Hindlimb muscle (tissue), 1 donor: ENCODE data around the gene LMO4. TPM values are rescaled to one million over a fixed set of nuclear protein-coding genes. Genes with fewer than 3 reads are reported as not detected.

Experiments used
- DNase-seq: peaks from one replicate; pipeline ENCODE4 v3.0.0-alpha.2; 2013
- polyA plus RNA-seq: library from polyadenylated mRNA; unstranded; fragments of 120-200 nt; gene quantifications from one replicate; pipeline ENCODE4 v1.2.1, GENCODE V29; 2013; ENCODE audit not compliant: insufficient read length

The LMO4 gene
- polyA plus RNA-seq, 1 donor, result 48.1 TPM

DNA sequence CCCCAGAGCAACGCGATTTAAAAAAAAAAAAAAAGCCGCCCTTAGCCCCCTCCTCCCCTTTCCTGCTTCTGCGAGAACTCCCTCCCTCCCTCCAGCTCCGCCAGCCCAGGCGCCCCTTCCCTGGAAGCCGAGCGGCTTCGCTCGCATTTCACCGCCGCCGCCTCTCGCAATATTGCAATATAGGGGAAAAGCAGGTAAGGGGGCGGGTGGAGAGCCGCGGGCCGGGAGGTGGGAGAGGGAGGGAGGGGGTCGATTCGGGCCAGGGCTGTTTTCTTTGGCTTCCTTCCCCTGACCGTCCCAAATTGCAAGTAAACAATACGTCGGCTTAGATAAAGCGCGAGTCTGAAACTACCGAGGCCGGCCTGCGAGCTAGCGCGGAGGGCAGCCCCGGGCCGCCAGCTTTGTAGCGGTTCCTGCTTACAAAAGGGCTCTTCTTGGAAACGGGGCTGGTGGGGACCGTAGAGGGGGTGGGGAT is 408 bp downstream of the LMO4 start:
- peak; percentile 54 for DNase-seq

DNA sequence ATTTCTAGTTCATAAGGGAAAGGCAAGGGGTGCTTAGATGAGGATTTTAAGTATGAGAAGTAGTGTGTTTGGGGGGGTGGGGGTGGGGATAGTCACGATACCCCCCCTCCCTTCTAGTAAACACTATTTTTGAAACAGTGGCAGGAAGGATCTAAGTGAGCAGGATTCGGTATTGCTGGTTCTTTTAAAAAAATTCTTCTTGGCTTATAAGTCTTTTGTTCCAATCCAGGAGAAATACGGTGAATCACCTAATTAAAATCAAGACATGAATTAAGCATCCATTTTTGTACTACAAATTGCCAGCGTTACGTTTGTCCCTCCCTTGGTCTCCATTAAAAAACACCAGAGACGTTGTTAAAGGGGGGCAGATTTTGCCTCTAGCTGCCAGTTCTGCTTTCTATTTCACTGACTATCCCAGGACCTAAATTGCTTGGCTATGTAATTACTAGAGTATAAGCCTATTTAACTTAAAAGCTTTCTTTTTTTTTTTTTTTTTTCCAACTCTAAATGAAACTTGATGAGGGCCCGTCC is 911 bp downstream of the LMO4 start:
- peak; percentile 36 for DNase-seq

DNA sequence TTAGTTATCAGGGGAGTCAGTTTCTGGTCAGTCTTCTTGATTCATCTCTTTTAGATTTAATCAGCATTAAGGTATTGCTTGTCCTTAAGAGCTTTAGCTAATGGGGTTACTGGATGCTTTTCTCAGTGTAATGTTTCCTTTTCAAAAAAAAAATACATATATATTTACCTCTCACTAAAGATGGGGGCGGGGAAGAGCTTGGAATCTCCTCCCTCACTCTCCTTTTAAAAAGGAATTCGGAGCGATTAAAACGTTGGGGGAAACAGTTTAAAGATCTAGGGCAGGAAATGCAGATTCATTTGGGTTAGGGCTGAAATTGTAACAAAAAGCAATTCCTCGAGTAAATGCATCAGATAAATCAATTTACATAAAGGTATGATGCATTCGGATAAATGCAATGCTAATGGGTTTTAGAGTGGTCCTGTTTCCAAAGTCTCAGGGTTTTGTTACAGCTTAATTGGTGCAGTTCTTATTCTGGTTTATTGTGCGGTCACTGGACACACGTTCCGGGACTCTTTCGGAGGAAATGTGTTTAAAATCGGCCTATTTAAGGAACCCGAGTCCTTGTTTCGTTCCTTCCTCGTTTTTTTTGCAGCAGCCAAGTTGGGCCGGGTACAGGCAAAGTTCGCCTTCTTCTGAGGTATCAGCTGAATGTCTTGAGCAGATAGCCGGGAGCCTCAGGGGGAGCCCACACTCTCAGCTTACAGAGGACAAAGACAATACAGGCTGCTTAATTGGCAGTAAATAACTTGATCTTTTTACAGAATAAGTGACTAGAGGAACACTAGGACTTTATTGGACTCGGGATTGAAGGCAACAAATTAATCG is 1.6 kb downstream of the LMO4 start:
- DNase-seq, result peak; percentile 40

DNA sequence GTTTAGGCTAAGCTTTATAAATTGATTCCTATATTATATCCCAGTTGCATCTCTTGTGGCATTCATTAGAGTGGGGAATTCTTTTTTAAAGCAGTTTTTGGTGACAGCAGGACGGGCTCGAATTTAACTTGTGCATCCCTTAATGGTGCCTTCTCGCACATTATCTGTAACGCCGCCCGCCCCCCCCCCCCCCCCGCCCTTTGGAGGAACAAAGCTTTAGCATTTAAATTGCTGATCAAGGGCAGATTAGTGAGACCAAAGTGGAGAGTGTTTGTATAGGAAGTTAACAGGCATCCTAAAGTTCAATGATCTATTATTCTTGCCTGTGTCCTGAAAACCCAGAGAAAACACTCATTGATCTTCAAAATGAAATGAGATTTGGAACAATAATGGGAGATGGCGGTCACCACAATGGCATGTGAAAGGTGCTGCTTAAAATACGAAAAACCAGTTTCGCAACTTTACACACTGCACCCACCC is 2.2 kb downstream of the LMO4 start:
- no peak for DNase-seq

DNA sequence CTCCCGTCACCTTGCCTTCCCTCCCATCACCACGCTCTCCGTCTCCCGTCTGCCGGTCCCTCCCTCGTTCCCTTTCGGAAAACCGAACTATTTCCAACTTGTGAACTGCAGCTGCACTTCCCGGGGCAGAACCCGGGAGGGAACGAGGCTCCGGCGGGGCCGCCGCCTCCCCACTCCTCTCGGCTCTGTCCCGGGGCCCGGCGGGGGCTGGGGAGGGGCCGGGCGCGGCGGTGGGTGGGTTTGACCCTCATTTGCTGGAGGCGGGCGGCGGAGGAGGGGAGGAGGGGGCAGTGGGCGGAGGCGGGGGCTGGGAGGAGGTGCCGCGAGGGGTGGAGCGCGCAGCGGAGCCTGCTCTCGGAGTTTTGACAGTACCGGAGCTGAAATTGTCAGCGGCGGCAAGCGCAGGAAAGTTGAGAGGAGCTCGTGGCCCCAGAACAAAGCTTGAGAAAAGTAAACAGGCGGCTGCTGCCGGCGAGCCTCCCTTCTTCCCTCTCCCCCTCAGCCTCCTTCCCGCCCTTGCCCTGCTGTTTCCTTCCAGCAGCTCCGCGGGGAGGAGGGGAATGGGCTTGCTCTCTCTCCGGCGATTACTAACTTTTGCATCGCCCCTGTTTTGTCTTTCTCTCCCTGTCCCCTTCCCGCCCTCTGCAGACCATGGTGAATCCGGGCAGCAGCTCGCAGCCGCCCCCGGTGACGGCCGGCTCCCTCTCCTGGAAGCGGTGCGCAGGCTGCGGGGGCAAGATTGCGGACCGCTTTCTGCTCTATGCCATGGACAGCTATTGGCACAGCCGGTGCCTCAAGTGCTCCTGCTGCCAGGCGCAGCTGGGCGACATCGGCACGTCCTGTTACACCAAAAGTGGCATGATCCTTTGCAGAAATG is 2.9 kb downstream of the LMO4 start:
- DNase-seq, result peak; percentile 83

DNA sequence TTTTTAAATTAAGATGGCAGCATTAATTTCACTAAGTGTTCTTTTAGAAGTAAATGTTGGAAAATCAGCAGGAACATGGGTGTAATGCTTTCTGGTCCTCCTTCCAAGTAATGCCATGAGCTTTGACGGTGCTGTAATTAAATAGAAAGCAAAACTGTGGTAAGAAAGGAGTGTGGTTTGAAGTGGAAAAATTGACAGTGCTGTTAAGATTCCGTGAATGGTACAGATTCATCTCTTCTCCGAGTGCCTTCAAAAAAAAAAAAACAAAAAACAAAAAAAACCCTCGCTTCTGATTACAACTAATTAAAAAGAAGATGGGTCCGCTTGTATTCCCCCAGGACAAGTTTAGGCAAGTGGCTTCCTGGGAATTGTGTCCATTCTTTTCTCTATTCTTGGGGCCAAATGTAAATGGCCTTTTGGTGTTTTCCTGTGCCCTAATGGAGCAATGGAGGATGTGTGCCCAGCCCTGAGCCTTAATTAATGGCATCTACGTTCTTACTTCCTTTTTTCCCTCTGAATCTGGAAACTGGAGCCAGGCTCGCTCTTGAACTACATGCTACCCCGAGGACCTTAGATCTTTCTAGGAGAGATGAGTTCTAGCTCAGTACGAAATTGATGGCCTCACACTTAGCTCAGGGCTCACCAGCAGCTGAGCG is 5.1 kb downstream of the LMO4 start:
- DNase-seq, result no peak

DNA sequence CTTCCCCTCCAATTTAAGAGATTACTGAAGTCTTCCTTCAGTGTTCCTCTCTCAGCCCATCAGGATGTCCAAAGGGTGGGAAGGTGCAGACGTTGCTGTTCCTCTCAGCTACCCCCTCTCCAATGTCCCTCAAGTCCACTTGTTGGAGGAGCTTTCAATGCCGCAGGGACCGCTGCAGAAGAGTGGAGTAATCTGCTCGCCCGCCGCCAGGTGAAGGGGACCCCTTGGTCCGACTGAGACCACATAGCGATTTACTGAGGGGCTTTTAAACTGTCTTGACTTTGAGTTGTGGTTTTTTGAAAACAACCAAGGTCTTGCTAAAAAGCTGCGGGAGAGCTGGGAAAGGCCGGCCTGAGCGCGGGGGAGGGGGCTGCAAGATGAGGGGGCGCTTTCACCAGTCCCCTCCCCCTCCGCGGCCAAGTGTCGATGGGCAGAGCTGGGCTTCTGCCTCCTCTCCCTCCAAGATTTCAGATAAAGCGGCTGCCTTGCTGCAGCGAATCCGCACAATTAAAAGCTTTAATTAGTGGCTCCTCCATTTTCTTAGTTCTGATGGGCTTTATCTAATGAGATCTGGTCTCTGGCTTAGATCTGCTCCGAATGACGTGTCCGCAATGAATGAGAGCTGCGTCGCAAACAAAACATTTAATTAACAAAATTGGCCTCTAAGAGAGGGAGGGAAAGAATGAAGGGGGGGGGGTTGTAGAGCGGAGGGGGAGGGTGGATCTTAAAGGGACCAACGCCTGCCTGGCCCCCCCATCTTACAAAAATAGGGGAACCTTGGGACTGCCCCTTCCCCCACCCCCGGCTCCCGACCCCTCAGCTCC is 5.9 kb downstream of the LMO4 start:
- DNase-seq, result no peak

DNA sequence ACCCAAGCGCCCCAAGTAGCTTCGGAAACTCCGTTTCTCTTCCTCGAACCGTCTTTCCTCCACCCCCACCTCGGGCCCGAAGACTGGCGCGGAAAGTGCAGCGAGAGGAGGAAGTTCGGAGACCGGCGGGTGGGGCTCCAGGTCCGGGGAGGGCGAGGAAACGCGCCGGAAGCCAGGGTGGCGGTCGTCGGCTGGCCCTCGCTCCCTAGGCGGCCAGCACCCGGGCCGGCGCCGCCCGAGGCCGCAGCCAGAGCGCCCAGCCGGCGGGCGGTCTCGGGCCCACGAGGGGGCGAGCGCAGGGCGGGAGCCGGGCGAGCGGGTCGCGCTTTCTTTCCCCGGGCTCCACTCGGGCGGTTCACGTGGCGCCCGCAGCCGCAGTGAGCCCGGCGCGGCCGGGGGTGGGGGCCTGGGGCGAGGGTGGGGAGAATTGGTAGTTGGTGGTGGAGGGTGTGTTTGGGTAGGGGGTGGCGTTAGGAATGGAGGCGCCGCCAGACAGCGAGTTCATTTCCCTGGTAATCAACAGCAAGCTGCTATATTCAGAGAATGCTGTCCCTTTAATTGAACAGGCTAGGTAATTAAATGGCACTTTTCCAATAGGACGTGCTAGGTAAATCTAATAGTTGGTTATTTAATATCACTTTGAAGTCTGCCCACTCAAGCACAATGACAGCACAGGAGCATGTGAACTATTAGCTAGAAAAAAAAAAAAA is 6.7 kb downstream of the LMO4 start:
- peak; percentile 63 for DNase-seq

DNA sequence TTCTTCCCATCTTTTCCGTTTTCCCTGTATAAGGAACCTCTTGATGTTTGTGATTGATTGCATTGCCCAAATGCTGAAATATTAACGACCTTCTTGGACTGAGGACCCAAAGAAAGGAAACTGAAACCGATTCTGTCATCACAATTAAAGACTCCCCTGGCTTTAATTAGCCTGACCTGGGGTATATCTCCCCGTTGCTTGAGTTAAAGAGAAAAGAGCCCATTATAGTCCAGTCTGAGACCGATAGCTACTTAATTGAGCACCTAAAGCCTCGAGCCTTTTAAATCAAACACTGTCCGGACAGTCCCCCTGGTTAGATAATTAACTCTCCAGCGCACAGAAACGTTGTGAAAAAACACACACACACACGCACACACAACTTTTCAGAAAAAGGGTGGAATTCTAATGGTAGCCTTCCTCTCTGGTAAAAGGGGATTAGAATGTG is 8.0 kb downstream of the LMO4 start:
- no peak for DNase-seq

DNA sequence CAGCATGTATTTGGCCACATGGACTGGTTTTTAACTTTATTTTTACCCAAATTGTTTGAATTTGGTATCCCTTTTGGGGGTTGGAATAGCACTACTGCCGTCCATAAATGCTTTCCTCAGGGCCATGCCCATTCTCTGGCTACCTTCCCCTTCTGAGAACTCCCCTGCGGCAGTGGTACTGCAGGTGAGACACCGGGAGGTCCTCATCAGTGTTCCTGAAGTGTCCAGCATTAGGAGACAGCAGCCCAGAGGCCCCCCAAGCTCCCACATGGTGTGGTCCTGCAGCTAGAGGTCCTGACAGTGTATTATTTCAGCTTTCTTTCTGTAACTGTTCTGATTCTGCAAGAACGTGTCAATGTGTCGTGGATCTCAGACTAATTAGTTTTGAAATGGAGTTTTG is 8.9 kb downstream of the LMO4 start:
- no peak for DNase-seq

DNA sequence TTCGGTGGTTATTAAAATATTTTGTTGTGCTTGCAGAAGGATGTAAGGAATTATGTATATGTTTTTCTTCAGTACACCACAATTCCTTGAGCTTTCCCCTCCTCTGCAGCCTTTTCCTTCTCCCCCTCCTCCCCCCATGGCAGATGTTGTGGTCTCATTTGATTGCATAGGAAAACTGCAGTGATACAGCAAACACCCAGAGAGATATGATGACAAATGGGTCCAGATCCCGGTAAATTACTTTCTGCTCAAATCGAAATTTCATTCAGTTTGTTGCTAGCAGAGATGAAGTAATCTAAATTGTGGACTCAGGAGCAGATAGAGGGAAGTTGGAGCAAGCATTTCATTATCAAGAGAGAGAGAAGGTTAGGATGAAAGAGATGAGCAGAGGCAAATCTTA is 9.9 kb downstream of the LMO4 start:
- no peak for DNase-seq

DNA sequence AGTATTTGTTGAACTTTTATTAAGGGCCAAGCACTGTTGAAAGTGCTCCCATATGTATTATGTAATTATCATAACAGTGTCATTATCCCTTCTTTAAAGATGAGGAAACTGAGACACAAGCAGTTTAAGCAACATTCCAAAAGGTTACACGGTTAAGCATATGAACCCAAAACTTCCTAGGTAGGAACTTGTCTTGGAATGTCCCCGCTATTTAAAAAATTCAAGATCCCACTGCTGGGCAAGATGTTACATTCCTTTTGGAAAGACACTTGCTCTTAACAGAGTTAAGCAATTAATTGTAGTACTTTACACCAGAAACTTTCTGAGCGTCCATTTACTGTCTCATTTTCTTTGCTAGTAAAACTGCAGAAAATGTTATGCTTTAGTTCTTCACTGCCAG is 15.6 kb downstream of the LMO4 start:
- DNase-seq, result no peak

DNA sequence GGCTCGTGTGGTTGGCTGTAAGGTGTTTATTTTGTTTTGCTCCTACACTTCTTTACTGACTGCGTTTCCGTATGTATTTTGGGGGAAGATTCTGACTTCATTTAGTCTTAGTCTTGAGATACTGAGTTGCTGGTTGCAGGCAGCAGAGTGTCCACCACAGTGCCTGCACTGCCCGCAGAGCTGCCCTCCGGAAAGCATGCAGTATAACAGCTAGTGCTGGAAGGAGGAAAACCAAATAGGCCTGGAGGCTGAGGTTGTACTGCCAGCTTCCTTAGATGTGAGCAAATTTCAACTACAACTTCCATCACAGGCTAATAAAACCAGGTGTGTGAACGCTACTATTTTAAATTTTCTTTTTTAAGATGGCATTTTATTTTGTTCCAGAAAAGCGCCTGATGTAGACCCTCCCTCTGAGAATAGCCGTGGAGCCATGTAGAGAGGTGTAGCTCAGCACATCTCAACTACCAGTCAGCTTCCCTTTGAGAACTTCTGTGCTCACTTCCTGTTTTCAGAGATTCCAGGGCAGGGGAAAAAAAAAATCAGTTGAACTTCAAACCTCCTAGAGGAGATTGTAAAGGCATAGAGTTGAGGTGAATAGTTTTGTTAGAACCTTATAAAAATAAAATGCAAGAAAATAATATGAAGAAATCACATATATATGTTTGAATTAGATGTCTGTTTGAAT is 17.6 kb downstream of the LMO4 start:
- no peak for DNase-seq

DNA sequence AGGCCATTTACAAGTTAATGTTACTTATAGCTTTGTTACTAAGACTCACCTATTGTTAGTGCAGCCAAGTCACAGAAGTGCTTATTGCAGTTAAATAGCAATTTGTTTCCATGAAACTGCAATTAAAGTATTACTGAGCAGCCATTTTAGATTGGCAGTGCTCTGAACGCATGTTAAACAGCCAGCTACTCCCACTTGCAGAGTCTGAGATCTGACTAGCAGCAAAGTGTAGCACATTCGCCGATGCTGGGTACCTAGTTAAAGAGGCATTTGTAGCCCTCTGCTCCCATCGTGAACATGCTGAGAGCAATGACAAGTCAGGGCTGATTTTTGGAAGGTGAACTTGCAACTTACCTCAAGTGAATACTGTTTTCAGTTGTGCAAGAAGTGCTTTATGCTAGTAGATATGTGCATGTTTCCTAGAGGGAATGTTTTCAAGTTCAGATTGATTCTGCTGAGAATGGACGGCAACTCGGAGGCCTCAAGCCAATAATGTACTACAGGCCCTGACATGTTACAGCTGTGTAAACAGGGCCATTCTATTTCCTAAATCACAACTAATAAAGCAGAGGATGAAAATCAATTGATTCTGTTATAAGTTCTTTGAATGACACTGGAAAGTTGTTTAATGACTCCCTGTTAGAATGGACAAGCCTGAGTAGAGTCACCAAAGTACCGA is 19.8 kb downstream of the LMO4 start:
- DNase-seq, result no peak

DNA sequence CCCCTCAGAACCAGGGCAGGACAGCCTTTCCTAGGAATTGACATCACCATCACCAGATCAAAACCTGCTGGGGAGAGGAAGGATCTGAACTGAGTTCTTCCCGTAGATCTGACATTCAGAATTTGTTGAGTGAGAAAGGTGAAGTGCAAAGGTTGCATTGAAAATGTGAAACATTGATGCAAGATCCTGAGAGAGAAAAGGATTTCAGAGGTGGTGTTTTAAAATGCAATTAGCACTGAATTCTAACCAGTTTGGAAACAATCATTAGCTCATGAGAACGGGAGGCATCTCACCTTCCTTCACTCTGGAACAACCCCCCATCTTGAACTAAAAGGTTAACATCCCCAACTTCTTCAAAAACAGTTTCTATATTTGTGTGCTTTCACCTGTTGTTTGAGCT is 20.4 kb downstream of the LMO4 start:
- DNase-seq, result no peak

DNA sequence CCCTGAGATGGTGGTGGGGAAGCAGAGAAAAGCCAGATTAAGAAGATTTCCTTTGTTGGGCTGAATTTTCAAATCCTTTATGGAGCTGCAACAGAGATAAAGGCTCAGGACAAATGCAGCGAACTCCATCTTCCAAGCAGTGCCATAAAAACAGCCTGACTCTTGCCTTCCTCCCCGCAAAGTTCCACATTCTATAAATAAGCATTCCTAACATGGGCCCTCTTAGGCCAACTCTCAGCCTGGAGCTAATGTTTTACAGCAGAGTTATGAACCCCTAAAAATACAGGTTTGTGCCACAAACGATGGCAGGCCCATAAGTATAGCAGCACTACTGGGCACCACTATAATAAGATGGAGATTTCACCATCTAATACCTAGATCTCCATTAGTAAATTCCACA is 27.2 kb downstream of the LMO4 start:
- no peak for DNase-seq

DNA sequence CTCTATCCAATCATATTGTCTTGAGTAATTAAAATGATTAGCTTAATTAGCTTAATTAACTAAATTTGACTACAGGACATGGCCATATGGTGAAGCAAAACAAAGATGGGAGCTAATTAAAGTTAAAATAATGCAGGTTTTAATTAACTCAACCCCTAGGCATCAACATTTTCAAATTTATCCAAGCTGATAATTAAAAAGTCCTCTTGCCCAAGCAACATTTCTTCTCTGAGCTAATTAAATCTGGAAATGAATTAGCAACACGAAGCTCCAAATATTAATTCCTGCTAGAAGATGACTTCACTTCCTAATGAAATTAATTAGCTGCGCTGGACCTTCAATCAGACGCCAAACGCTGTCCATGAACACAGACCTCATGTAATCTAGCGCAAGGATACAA is 27.9 kb downstream of the LMO4 start:
- no peak for DNase-seq

DNA sequence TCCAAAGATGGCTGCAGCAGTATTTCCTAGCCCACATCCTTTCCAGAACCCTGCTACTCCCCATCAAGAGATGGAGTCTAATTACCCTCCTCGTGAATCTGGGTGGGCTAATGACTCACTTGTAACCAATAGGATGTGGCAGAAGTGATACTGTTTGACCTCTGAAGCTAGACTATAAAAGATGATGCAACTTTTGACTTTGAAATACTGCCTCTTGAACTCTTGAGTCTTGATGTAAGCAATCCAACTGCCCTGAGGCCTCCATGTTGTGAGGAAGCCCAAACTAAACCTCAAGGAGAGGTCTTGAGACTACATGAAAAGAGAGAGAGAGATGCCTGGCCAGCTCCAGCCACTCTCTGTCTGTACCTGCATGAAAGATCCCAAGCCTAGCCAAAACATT is 29.5 kb downstream of the LMO4 start:
- no peak for DNase-seq

DNA sequence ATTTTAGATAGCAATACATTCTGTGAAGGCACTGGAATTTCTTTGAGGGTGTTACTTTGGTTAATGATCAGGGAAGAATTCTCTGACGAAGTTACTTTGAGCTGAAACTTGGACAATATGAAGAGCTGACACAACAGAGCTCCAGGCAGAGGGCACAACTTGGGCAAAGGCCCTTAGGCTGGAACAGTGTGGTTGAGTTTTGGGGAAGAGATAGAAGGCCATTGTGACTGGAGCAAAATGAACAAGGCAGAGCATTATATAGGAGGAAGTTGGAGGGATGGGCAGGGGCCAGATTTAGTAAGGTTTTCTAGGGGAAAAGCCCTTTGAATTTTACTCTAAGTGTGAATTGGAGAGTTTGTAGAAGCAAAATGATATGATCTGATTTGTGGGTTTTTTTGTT is 30.9 kb downstream of the LMO4 start:
- DNase-seq, result no peak
